BLaER1 (cell line): ENCODE data around the gene POU2F2.

Experiments
- H3K27ac ChIP-seq: shearing (Covaris generic); formaldehyde crosslinking; 2 replicates; pipeline ENCODE4 v1.8.1; 2022
- H3K27me3 ChIP-seq: shearing (Covaris generic); formaldehyde crosslinking; 2 replicates; pipeline ENCODE4 v1.8.1; 2022
- H3K36me3 ChIP-seq: shearing (Covaris generic); formaldehyde crosslinking; 2 replicates; pipeline ENCODE4 v1.8.1; 2022
- H3K4me1 ChIP-seq: shearing (Covaris generic); formaldehyde crosslinking; 2 replicates; pipeline ENCODE4 v1.8.1; 2022
- H3K4me2 ChIP-seq: shearing (Covaris generic); formaldehyde crosslinking; 2 replicates; pipeline ENCODE4 v1.8.1; 2022
- H3K4me3 ChIP-seq: shearing (Covaris generic); formaldehyde crosslinking; 2 replicates; pipeline ENCODE4 v1.8.1; 2022
- H3K9ac ChIP-seq: shearing (Covaris generic); formaldehyde crosslinking; 2 replicates; pipeline ENCODE4 v1.8.1; 2022
- H3K9me3 ChIP-seq: shearing (Covaris generic); formaldehyde crosslinking; 2 replicates; pipeline ENCODE4 v1.8.1; 2022
- H4K20me1 ChIP-seq: shearing (Covaris generic); formaldehyde crosslinking; 2 replicates; pipeline ENCODE4 v1.8.1; 2022
- Cebpa-rat ChIP-seq: shearing (Covaris generic); IDR thresholded peaks from 2 replicates; pipeline ENCODE4 v1.8.1; 2022

POU2F2 gene

DNA sequence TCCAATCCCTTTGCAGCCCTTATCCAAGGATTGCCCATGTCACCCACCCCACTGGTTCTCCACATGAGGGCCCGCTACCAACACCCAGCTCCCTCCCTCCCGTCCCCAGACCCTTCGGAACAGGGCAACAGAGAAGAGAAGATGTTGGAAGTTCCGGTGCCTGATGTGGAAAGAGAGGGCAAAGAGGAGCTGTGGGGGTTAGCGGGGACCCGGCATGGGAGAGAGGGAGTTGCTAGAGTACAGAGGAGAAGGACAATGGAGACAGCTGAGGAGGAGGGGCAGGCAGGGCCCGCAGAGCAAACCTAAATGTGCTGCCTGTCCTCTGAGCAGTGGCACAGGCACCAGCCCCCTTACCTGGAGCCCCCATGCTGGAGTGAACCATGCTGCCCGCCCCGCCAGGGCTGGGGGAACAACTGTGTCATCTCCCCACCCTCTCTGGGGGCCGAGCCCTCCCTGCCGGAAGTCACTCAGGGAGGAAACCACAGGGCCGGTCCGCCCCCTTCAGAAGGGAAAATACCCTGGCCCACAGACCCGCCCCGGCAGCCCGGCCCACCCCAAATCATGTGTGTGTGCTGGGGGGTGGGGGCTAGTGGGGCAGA, at the start of gene POU2F2:
TSS of gene POU2F2 (minus strand) at position 417 of the 599 bp plus-strand sequence. CDS start at position 382, 35 bp downstream.
- H3K27ac ChIP-seq: peak within 1 kb of the TSS; percentile 83
- peak within 1 kb of the TSS; percentile 96 for H3K4me2 ChIP-seq
- H4K20me1 ChIP-seq: no peaks in the 10 kb centered on the region
- peaks cover 95% of the 10 kb centered on the region for H3K4me1 ChIP-seq
- H3K4me3 ChIP-seq: peak within 1 kb of the TSS; percentile 64
- H3K27me3 ChIP-seq: no peaks in the 10 kb centered on the region
- H3K9ac ChIP-seq: peak within 1 kb of the TSS; percentile 60
- no peaks in the 10 kb centered on the region for H3K9me3 ChIP-seq
- no peaks in the 10 kb centered on the region for H3K36me3 ChIP-seq
- no peak for TF ChIP-seq Cebpa-rat

DNA sequence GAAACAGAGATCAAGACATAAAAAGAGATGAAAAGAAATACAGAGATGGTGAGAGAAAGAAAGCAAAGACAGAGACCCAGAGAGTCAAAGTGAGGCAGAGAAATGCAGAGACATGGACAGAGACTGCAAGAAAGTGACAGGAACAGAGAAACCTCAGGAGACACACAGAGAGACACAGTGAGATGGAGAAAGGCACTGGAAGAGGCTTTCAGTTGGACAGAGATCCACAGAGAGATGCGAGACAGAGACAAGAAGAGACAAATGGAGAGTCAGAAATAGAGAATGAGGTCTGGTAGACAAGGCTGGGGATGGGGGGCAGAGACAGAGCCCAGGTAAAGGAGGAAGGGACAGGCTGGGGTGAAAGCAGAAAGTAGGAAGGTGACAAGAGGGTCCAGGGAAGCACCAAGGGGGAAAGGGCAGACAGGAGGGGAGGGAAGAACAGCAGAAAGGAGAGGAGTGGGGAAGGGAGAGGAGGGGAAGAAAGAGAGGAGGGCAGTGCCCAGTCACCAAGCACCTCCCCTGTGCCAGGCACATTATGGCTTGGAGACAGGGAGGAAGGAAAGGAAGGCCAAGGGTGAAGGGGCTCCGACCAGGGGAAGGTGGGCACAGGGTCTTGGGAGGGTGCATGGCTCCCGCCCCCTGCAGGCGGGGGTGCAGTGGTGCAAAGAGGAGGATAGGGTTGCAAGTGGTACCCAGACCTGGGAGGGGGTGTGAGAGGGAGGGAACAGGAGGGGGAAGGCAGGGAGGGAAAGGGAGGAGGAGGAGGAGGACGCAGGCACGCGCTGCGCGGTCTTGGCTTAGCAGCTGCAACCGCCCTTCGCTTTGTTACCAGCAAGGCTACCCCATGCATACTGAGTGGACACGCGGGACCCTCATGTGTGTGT, 46.8 kb upstream of the POU2F2 start:
- Histone ChIP-seq H3K9me3 (no peaks in the 10 kb centered on the region), H3K36me3 (no peaks in the 10 kb centered on the region), H3K4me2 (no peak overlapping the region), H3K9ac (no peak overlapping the region), H3K4me3 (no peak overlapping the region), H3K4me1 (peaks cover 33% of the 10 kb centered on the region), H3K27me3 (peaks cover 65% of the 10 kb centered on the region), H3K27ac (no peak overlapping the region), H4K20me1 (peaks cover 34% of the 10 kb centered on the region)
- no peak for TF ChIP-seq Cebpa-rat

DNA sequence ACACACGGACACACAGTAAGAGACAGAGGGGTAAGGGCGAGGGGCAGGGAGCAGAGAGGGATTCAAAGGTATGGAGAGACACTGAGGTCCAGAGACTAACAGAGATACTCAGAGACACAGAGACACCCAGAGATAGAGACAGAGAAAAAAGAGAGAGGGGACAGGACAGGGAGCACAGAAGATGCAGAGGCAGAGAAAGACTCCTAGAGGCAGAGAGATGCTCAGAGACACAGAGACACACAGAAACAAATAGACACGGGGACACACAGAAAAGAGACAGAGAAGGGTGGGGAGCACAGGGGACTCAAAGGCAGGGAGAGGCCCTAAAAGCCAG, 45.4 kb upstream of the POU2F2 start:
- peaks cover 74% of the 10 kb centered on the region for H3K27me3 ChIP-seq
- H4K20me1 ChIP-seq: peaks cover 41% of the 10 kb centered on the region
- H3K4me2 ChIP-seq: peak overlapping the region; percentile 90
- no peaks in the 10 kb centered on the region for H3K36me3 ChIP-seq
- H3K9me3 ChIP-seq: no peaks in the 10 kb centered on the region
- H3K9ac ChIP-seq: no peak overlapping the region
- TF ChIP-seq Cebpa-rat: no peak
- no peak overlapping the region for H3K27ac ChIP-seq
- H3K4me3 ChIP-seq: peak overlapping the region; percentile 63
- peaks cover 31% of the 10 kb centered on the region for H3K4me1 ChIP-seq

DNA sequence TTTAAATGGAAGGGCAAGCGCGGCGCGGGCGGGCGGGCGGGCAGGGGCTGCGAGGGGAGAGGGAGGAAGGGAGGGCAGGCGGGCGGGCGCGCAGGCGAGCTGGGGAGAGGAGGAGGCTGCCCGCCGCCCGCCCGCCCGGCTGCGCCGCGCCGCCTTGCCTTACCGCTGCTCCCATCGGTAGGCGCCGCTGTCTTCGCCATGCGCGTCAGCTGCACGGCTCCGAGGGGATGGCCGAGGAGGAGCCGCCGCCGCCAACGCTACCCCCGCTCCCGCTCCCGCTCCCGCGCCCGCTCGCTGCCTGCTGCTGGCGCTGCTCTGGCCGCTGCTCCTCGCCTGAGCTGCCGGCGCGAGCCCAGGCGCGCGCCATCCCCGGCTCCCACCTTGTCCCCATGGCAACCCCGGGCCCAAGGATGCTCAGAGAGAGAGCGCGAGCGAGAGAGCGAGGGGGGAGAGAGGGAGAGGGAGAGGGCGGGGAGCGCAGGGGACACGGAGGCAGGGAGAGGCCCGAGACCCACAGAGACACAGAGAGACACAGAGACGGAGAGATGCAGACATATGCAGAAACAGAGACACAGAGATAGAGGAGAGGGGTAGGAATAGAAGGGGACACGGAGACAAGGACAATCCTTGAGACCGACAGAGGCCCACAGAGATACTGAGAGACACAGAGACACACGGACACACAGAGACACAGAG, 44.9 kb upstream of the POU2F2 start:
- Histone ChIP-seq H3K9ac (no peak overlapping the region), H3K4me3 (peak overlapping the region; percentile 63), H3K9me3 (no peaks in the 10 kb centered on the region), H4K20me1 (peaks cover 45% of the 10 kb centered on the region), H3K27ac (no peak overlapping the region), H3K27me3 (peaks cover 74% of the 10 kb centered on the region), H3K4me1 (peaks cover 26% of the 10 kb centered on the region), H3K4me2 (peak overlapping the region; percentile 90), H3K36me3 (no peaks in the 10 kb centered on the region)
- TF ChIP-seq Cebpa-rat: no peak

DNA sequence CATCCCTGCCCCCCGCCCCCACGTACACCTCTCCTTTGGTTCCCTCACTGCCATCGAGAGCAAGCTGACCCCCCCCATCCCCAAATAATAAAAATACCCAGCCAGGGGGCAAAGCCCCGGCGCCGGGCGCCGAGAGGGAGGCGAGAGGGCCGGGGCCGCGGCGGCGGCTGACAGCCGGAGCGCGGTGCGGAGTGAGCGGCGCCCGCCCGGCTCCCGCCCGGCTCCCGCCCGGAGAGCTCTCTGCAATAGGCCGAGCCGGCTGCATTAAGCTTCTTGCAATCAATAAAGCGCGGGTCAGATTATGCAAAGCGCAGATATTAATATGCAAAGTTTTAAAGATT, 44.4 kb upstream of the POU2F2 start:
- TF ChIP-seq Cebpa-rat: no peak
- peaks cover 45% of the 10 kb centered on the region for H4K20me1 ChIP-seq
- no peak overlapping the region for H3K27ac ChIP-seq
- peaks cover 74% of the 10 kb centered on the region for H3K27me3 ChIP-seq
- H3K4me1 ChIP-seq: peaks cover 22% of the 10 kb centered on the region
- H3K4me2 ChIP-seq: peak overlapping the region; percentile 71
- H3K4me3 ChIP-seq: peak overlapping the region; percentile 53
- H3K36me3 ChIP-seq: no peaks in the 10 kb centered on the region
- H3K9ac ChIP-seq: no peak overlapping the region
- no peaks in the 10 kb centered on the region for H3K9me3 ChIP-seq

DNA sequence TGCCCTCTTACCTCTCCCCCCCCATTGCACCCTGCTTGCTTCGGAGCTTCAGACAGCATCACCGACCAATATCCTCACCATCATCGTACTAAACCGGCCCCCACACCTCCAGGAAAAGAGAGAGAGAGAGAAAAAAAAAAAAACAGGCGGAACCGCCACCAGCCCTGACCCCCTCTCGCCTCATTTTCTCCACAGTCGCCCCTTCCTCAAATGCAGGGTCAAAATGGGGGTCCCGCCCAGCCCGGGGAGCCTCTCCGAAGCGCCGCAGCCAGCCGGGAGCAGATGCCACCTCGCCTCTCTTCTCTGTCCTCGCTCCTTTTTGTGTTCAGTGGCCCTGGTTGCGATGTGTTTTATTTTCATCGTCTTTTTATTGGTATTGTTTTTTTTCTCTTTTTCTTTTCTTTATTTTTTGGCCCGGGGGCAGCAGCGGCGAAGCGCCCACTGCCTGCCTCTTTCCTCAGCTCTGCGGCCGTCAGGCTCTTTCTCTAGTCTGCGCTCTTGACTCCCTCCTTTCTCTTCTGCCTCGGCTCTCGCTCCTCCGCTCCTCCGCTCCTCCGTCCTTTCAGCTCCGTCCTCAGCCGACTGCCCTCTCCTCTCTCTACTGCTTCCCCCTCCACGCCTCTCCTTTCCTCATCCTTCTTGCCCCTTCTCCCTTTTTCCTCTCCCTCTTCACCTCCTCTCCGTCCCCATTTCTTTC, 43.9 kb upstream of the POU2F2 start:
- Histone ChIP-seq H3K4me1 (peaks cover 22% of the 10 kb centered on the region), H3K27ac (no peak overlapping the region), H3K4me3 (peak overlapping the region; percentile 53), H3K4me2 (peak overlapping the region; percentile 71), H3K9me3 (no peaks in the 10 kb centered on the region), H3K27me3 (peaks cover 74% of the 10 kb centered on the region), H3K36me3 (no peaks in the 10 kb centered on the region), H3K9ac (no peak overlapping the region), H4K20me1 (peaks cover 45% of the 10 kb centered on the region)
- no peak for TF ChIP-seq Cebpa-rat

DNA sequence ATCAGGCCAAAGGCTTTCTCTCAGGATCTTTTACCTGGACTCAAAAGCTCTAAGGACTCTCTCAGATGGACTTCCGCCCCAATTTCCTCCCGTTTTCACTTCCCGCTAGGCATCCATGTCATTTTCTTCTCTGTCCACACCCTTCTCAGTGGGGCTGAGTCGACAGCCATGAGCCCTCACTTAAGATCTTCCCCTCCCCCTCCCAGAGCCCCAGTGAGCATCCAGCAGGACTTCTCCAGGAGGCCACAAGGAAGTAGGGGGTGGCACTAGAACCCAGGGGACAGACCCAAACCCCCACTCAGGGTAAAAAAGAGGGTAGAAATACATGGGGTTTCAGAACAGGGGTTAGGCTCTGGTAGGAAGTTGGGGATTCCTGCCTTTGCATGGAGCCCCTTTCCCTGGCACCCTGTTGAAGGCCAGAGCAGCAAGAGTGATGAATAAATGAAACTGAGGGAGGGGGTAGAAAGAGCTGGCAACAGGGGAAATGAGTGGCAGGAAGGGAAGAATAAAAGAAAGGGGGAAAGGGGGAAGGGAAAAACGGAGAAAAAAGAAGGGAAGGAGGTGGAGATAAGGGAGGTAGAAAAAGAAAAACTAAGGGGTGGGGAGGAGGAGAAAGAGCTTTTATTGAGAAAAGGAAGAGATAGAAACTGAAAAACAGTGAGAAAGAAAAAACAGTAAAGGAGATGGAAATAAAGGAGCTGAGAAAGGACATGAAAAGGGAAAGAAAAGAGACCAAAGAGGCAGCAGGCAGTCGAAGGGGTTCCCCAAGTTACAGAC, 42.9 kb upstream of the POU2F2 start:
- Histone ChIP-seq H3K4me2 (no peak overlapping the region), H3K9me3 (no peaks in the 10 kb centered on the region), H3K9ac (no peak overlapping the region), H3K36me3 (no peaks in the 10 kb centered on the region), H3K27me3 (peaks cover 70% of the 10 kb centered on the region), H3K4me3 (no peak overlapping the region), H3K4me1 (peaks cover 22% of the 10 kb centered on the region), H3K27ac (no peak overlapping the region), H4K20me1 (peaks cover 45% of the 10 kb centered on the region)
- TF ChIP-seq Cebpa-rat: no peak

DNA sequence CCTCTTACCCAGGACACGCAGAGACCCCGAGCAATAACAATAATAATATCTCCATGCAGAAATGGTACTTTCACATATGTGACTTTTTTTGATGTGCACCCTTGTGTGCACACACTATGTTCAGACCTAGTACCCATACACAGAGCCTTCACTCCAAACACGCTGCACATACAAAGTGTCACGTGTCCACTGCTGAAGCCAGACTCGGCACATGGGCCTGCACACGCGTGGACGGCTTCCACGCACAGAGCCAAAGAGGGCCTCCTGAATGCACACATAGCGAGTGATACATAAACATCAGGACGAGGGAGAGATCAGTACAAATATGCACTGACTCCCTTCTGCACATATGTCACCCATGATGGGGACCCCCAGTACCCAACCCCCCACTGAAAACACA, 41.9 kb upstream of the POU2F2 start:
- Histone ChIP-seq H3K4me1 (peaks cover 18% of the 10 kb centered on the region), H3K36me3 (no peaks in the 10 kb centered on the region), H4K20me1 (peaks cover 45% of the 10 kb centered on the region), H3K9me3 (no peaks in the 10 kb centered on the region), H3K4me2 (no peak overlapping the region), H3K4me3 (no peak overlapping the region), H3K9ac (no peak overlapping the region), H3K27me3 (peaks cover 61% of the 10 kb centered on the region), H3K27ac (no peak overlapping the region)
- no peak for TF ChIP-seq Cebpa-rat

DNA sequence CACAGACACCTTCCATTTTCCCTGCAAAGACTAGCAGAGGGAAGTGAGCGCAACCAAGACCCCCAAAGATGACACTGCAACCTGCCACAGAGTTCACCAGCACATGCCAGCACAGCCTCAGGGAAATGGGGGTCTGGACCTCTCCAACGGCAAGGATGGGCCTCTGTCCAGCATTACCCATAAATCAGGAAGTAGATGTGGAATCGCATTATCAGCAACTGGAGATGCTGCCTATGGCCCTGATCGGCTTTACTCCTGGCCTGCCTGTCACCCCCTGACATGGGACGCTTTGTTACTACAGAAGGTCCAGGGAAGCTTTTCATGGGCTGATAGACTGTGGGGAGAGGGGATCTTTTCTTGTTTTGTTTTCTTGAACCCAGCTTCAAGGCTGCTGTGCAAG, 41.4 kb upstream of the POU2F2 start:
- TF ChIP-seq Cebpa-rat: no peak
- peaks cover 45% of the 10 kb centered on the region for H4K20me1 ChIP-seq
- no peak overlapping the region for H3K4me3 ChIP-seq
- no peak overlapping the region for H3K27ac ChIP-seq
- H3K27me3 ChIP-seq: peaks cover 56% of the 10 kb centered on the region
- H3K4me1 ChIP-seq: peaks cover 18% of the 10 kb centered on the region
- H3K9me3 ChIP-seq: no peaks in the 10 kb centered on the region
- no peaks in the 10 kb centered on the region for H3K36me3 ChIP-seq
- no peak overlapping the region for H3K4me2 ChIP-seq
- no peak overlapping the region for H3K9ac ChIP-seq
